IMR-90 (cell line): ENCODE measurements around the gene DGKB. TPM values are rescaled to one million over a fixed set of nuclear protein-coding genes. Genes with fewer than 3 reads are reported as not detected.

Source experiments
- ATAC-seq: fragments of 200-7000 bp; cut with Tn5 transposase; 2 replicates; pipeline ENCODE4 v1.9.1; 2020; ENCODE audit warnings: low read depth, mild to moderate bottlenecking, moderate library complexity
- BruUV-seq: library from RNA; stranded (reverse); fragments of 400-500 nt; replicated peaks from 2 replicates; lab custom pipeline; 2021; lab: Mats Ljungman, UMichigan
- CTCF ChIA-PET: fragments of 300-600 bp; formaldehyde crosslinking; extraction: SDS; loops from one replicate; lab custom pipeline; 2021; ENCODE audit warnings: antibody characterized with exemption; lab: Yijun Ruan, JAX
- POLR2A ChIA-PET: fragments of 300-600 bp; sonication (Branson Sonifier 250); formaldehyde crosslinking; loops from one replicate; lab custom pipeline; 2022; ENCODE audit warnings: antibody characterized with exemption; ENCODE audit not compliant: unreplicated experiment; lab: Charles Lee
- DNase-seq: peaks from one replicate; pipeline ENCODE4 v3.0.0; 2013
- H2AFZ ChIP-seq: replicated peaks from 2 replicates; pipeline ENCODE3; 2013; ENCODE audit warnings: low read length, mild to moderate bottlenecking; ENCODE audit not compliant: poor library complexity
- H2AK5ac ChIP-seq: 2 replicates; pipeline ENCODE4 v1.6.1; 2013; ENCODE audit warnings: low read depth, low read length, inconsistent platforms
- H2AK9ac ChIP-seq: replicated peaks from 2 replicates; pipeline ENCODE3; 2013; ENCODE audit warnings: mild to moderate bottlenecking, low read depth, low read length, moderate library complexity; ENCODE audit not compliant: poor library complexity
- H2BK120ac ChIP-seq: 2 replicates; pipeline ENCODE4 v1.6.1; 2013; ENCODE audit warnings: low read depth, low read length, inconsistent platforms
- H2BK15ac ChIP-seq: 3 replicates; pipeline ENCODE4 v1.6.1; 2013; ENCODE audit warnings: low read depth, low read length, inconsistent platforms
- H2BK20ac ChIP-seq: 2 replicates; pipeline ENCODE4 v1.6.1; 2013; ENCODE audit warnings: low read depth, mild to moderate bottlenecking, inconsistent platforms, low read length, moderate library complexity
- H2BK5ac ChIP-seq: 2 replicates; pipeline ENCODE4 v1.6.1; 2013; ENCODE audit warnings: mild to moderate bottlenecking, low read depth, low read length, inconsistent platforms; ENCODE audit not compliant: poor library complexity, severe bottlenecking
- H3K14ac ChIP-seq: replicated peaks from 2 replicates; pipeline ENCODE4 v1.6.1; 2013; ENCODE audit warnings: low read depth, low read length, inconsistent platforms
- H3K18ac ChIP-seq: 2 replicates; pipeline ENCODE4 v1.6.1; 2013; ENCODE audit warnings: low read depth, low read length, control low read depth
- H3K23ac ChIP-seq: 2 replicates; pipeline ENCODE4 v1.6.1; 2013; ENCODE audit warnings: low read depth, low read length, inconsistent platforms
- H3K27ac ChIP-seq: 2 replicates; pipeline ENCODE4 v1.5.1; 2013; ENCODE audit warnings: mild to moderate bottlenecking, control low read depth, low read length; ENCODE audit not compliant: insufficient read depth
- H3K27me3 ChIP-seq: 2 replicates; pipeline ENCODE4 v1.6.1; 2013; ENCODE audit warnings: low read length; ENCODE audit not compliant: control insufficient read depth, insufficient read depth
- H3K36me3 ChIP-seq: 2 replicates; pipeline ENCODE4 v1.6.1; 2013; ENCODE audit warnings: low read length, mixed read lengths; ENCODE audit not compliant: control insufficient read depth, insufficient read depth
- H3K4ac ChIP-seq: 2 replicates; pipeline ENCODE4 v1.6.1; 2013; ENCODE audit warnings: low read depth, low read length, inconsistent platforms
- H3K4me1 ChIP-seq: 2 replicates; pipeline ENCODE4 v1.6.1; 2013; ENCODE audit warnings: low read length, mixed read lengths; ENCODE audit not compliant: control insufficient read depth, insufficient read depth
- H3K4me2 ChIP-seq: 2 replicates; pipeline ENCODE4 v1.6.1; 2013; ENCODE audit warnings: low read depth, mild to moderate bottlenecking, control low read depth, low read length, moderate library complexity
- H3K4me3 ChIP-seq: 2 replicates; pipeline ENCODE4 v1.5.1; 2013; ENCODE audit warnings: low read depth, mild to moderate bottlenecking, control low read depth, low read length, moderate library complexity; ENCODE audit not compliant: insufficient read depth
- H3K56ac ChIP-seq: 2 replicates; pipeline ENCODE4 v1.6.1; 2013; ENCODE audit warnings: low read length, inconsistent platforms; ENCODE audit not compliant: insufficient read depth; ENCODE audit errors: extremely low read depth
- H3K79me1 ChIP-seq, 2 experiments: 2 replicates each; pipeline ENCODE4 v1.6.1; 2013; ENCODE audit warnings: low read length in 2 of 2, inconsistent platforms in 1 of 2, low read depth in 1 of 2
- H3K9ac ChIP-seq: 2 replicates; pipeline ENCODE4 v1.6.1; 2013; ENCODE audit warnings: low read depth, low read length, control low read depth
- H3K9me1 ChIP-seq: 2 replicates; pipeline ENCODE4 v1.6.1; 2013; ENCODE audit warnings: low read length, inconsistent platforms; ENCODE audit not compliant: insufficient read depth
- H3K9me3 ChIP-seq: 2 replicates; pipeline ENCODE4 v1.6.1; 2013; ENCODE audit warnings: low read length; ENCODE audit not compliant: control insufficient read depth, insufficient read depth
- H4K20me1 ChIP-seq: 2 replicates; pipeline ENCODE4 v1.6.1; 2013; ENCODE audit warnings: low read length, inconsistent platforms; ENCODE audit not compliant: insufficient read depth
- H4K5ac ChIP-seq: 2 replicates; pipeline ENCODE4 v1.6.1; 2013; ENCODE audit warnings: mild to moderate bottlenecking, low read depth, low read length, control low read depth
- H4K8ac ChIP-seq, 2 experiments: 2 replicates each; pipeline ENCODE4 v1.6.1; 2013; ENCODE audit warnings: low read depth in 2 of 2, low read length in 2 of 2, control low read depth in 1 of 2, inconsistent platforms in 1 of 2
- H4K91ac ChIP-seq: 2 replicates; pipeline ENCODE4 v1.6.1; 2013; ENCODE audit warnings: low read depth, low read length, inconsistent platforms; ENCODE audit not compliant: insufficient read depth
- BHLHE40 ChIP-seq: fragments of 150-350 bp; IDR thresholded peaks from 2 replicates; pipeline ENCODE4 v1.6.1; 2016; ENCODE audit warnings: mild to moderate bottlenecking, low read depth, low read length
- CEBPB ChIP-seq: IDR thresholded peaks from 2 replicates; pipeline ENCODE4 v1.6.1; 2012; ENCODE audit warnings: low read depth, low read length, improper control_type of control experiment
- FOS ChIP-seq: fragments of 150-350 bp; IDR thresholded peaks from 2 replicates; pipeline ENCODE4 v1.6.1; 2016; ENCODE audit warnings: low read depth, low read length
- NFE2L2 ChIP-seq: fragments of 150-350 bp; IDR thresholded peaks from 2 replicates; pipeline ENCODE4 v1.6.1; 2016; ENCODE audit warnings: low read depth, mild to moderate bottlenecking, low read length
- RAD21 ChIP-seq: IDR thresholded peaks from 2 replicates; pipeline ENCODE4 v1.6.1; 2012; ENCODE audit warnings: low read length, improper control_type of control experiment
- USF2 ChIP-seq: fragments of 150-350 bp; IDR thresholded peaks from 2 replicates; pipeline ENCODE4 v1.6.1; 2017; ENCODE audit warnings: mild to moderate bottlenecking, antibody characterized with exemption, low read length, low read depth
- WGBS, 2 experiments: methylation state at CpG; one replicate each; pipeline versions ENCODE4 v1.1.5 to v1.1.7; 2013; ENCODE audit warnings: missing lambda C conversion rate in 2 of 2; ENCODE audit not compliant: insufficient read length in 1 of 2; ENCODE audit errors: extremely low coverage in 2 of 2; 5-methylcytosine and 5-hydroxymethylcytosine counted together
- dilution Hi-C: fragments of 300-500 bp; cut with HindIII; formaldehyde crosslinking; loops from one replicate; pipeline ENCODE4 v1.14.3; 2018; ENCODE audit warnings: low sequenced_read_pairs; ENCODE audit not compliant: unreplicated experiment
- in situ Hi-C: fragments of 300-500 bp; cut with MboI; formaldehyde crosslinking; loops from 3 replicates; pipeline ENCODE4 v1.14.3; 2019; ENCODE audit warnings: low sequenced_read_pairs, inconsistent platforms, mixed read lengths
- intact Hi-C: fragments of 100-400 bp; cut with micrococcal nuclease; formaldehyde crosslinking; loops from 2 replicates; pipeline ENCODE4 v1.10.0; 2022
- polyA plus RNA-seq, 3 experiments: library from polyadenylated mRNA; depleted of rRNA; stranded (reverse); fragments of >200 nt; gene quantifications; 2 replicates each; pipeline ENCODE4 v1.2.3, GENCODE V29; 2012; ENCODE audit warnings: low replicate concordance in 1 of 3
- total RNA-seq: library from RNA; depleted of rRNA; stranded (reverse); fragments of >200 nt; gene quantifications from 2 replicates; pipeline ENCODE4 v1.2.3, GENCODE V29; 2012

The DGKB gene
- total and polyA plus RNA-seq, 2 of the 4 experiments (the other 2 are of a cell fraction) = not detected

DNA sequence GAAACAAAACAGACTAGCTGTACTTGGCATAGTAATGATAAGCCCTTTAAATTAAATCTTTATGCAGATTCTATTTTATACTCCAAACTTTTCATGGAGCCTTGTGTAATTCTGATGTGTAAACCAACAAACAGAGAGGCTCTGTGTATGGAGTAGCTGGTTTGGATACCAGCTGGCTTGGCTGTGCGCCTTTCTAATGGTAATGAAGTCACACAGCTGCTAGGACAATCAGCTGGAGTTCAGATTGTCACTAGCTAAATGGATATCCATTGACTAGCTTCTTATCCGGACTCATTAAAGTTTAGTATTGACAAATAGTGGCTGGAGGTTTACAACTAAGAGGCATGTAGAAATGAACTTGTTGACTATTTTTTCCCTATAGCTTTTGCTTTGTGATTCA lies 398.4 kb downstream of the DGKB start:
- CTCF ChIA-PET = no interaction called here
- POLR2A ChIA-PET = no interaction called here

More for the DNA sequence above, 398.4 kb downstream of the DGKB start:
- Histone ChIP-seq H3K27me3 (no peaks in the 10 kb centered on the region), H4K91ac (no peak overlapping the region), H2BK5ac (no peak overlapping the region), H3K4me3 (no peak overlapping the region), H4K5ac (no peak overlapping the region), H2BK120ac (no peak overlapping the region), H3K14ac (no peak overlapping the region), H3K9me1 (no peaks in the 10 kb centered on the region), H2AFZ (no peak overlapping the region), H3K36me3 (no peaks in the 10 kb centered on the region), H3K4me1 (no peaks in the 10 kb centered on the region), H2AK5ac (no peak overlapping the region), H3K27ac (no peak overlapping the region), H4K20me1 (no peaks in the 10 kb centered on the region), H3K23ac (no peak overlapping the region), H2AK9ac (no peak overlapping the region), H2BK15ac (no peak overlapping the region), H3K4ac (no peak overlapping the region), H4K8ac (no peak overlapping the region), H3K18ac (no peak overlapping the region), H3K9ac (no peak overlapping the region), H3K56ac (no peak overlapping the region), H3K9me3 (peaks cover 2% of the 10 kb centered on the region; the same call in 1 of the 2 replicates), H2BK20ac (no peak overlapping the region), H3K4me2 (no peak overlapping the region), H3K79me1 (no peaks in the 10 kb centered on the region)
- dilution Hi-C loops = no loop called here
- DNase-seq (no peak), ATAC-seq (no peak)
- 60% methylated on average over 1 of the region's 2 CpGs; no CpG with 5 or more reads in 1 of the 2 experiments for WGBS, 2 experiments
- BruUV-seq = no TSS peak
- intact Hi-C loops = no loop called here
- TF ChIP-seq BHLHE40 = no peak
- no peak for TF ChIP-seq NFE2L2
- TF ChIP-seq CEBPB = no peak
- TF ChIP-seq FOS = no peak
- no peak for TF ChIP-seq RAD21
- no peak for TF ChIP-seq USF2
- in situ Hi-C loops = no loop called here
